NCI-H2029 (cell line): ENCODE measurements around the gene APOL1.
A peak's percentile ranks its signal among the peaks of the same experiment; 100 is the strongest.
"Not testable (repeated sequence)": the region's sequence is repeated elsewhere in the genome, so short reads cannot be mapped to it uniquely, and the experiment has no call there.

Source experiments
- DNase-seq: peaks from one replicate; lab custom pipeline; 2025; lab: John Stamatoyannopoulos, UW

The APOL1 gene

GRCh38 chr22:36267058-36267457, 14.1 kb downstream of the APOL1 start:
- no peak for DNase-seq

DNA sequence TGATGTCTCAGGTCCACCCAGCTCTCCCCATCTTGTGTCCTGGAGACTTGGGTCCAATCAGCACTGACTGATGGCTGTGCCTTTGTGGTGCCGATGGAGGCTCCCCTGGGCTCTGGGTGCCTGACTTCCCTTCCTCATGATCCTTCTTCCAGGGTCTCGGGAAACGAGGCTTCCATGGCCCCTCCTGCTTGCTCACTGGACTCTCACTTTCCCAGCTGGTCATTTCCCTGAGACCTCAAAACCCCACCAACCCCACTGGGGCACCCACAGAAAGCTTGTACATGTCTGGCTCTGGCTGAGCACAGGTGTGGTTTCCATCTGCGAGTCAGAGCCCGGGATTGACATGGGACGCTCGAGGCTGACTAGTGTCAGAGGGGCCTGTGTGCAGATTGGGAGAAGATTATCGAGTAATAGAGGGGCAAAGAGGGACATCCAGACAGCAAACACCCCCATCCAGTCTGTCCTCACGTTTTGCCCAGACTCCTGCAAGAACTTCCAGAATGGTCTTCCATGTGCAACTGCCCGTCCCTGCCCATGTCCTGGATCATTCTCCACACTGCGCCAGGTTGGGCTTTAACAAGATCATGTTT, 15.1 kb downstream of the APOL1 start:
- no peak for DNase-seq

GRCh38 chr22:36271231-36271630, 18.3 kb downstream of the APOL1 start:
- DNase-seq: not testable (repeated sequence)

DNA sequence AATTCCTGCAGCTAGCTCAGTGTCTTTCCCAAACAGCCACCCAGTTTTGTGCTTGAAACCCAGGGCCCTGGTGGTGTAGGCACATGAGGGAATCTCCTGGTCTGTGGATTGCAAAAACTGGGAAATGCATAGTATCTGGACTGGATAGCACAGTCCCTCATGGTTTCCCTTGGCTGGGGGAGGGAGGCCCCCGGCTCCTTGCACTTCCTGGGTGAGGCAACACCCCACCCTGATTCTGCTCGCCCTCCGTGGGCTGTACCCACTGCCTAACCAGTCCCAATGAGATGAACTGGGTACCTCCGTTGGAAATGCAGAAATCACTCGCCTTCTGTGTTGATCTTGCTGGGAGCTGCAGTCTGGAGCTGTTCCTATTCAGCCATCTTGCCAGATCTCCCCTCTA, 19.0 kb downstream of the APOL1 start:
- not testable (repeated sequence) for DNase-seq

DNA sequence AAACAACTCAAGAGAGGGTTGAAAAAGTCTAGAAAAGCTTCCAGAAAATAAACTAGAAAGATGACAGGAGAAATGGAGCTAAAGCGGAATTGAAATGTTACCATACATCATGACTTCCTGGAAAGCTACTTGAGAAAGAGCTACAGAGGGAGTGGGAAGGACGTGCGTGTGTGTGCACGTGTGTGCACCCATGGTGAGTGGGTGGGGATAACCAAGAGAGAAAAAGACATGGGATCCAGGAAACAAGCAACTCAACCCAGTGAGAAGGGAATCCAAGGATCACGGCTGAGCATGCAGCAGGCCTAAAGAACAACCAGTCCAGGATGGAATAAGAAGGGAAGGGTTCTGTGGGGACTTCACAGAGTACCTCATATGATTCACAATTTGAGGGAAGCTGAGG, 21.6 kb downstream of the APOL1 start:
- no peak for DNase-seq

DNA sequence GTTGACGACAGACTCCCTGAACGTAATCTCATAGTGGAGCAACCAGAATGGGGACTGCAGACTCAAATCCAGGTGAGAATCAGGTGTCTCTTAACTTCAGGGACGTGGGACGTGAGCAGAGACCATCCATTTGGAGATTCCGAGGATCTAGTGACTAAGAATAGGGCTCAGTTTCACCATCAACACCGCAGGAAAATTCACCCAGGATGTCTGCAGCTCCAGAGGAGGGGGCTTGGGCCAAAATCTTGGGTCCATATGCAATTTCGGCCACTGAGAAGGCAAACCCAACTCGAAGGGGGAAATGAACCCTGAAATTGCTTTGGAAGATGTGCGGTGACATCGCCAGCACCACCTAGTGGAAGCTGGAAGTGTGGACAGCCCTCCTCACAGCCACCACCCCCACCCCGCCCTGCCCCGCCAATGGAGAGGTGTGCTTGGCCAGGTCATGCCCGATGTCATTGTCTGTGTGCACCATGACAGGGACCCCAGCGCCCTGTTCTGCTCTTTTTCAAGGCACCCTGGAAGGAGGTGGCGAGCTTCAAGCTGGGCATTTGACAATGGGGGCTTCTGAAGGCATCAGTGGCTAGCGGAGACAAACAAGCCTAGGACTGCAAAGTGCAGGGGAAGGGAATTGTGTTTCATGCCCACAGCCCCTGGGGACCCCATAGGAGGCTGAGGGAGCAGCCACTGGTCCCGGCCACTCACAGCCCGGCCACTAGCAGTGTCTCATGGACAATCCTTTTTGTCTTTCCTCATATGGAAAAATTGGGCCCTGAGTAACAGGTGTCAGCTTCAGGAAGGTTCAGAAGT, 24.8 kb downstream of the APOL1 start:
- peak; percentile 25 for DNase-seq

- no peak for DNase-seq
Observed at GRCh38 chr22:36279219-36279666, 26.3 kb downstream of the APOL1 start.

- no peak for DNase-seq
Observed at GRCh38 chr22:36280379-36280778, 27.4 kb downstream of the APOL1 start.

DNA sequence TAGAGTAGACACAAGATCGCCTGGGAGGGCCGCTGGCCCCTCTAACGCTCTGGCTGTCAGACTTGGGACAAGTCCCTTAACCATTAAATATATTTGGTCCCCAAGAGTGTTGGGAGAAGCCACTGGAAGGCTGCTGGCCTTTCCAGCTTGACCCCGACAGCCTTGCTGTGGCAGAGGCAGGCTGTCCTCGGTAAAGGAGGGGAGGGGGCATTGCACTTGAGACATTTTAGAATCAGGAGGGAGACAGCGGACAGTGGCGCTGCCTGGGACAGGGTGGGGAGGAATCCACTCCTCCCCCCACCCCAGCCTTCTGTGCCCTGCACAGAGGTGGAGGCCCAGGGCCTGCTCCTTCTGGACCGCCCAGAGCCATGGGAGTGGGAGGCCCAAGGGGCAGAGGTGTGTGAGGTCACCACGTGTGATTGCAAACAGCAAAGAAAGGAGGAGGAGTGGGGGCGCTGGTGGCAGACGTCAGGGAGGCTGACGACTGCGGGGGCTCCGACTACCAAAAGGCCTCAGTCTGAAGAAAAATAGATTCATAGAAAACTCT, 28.9 kb downstream of the APOL1 start:
- DNase-seq: no peak

- no peak for DNase-seq
Observed at GRCh38 chr22:36282328-36282831, 29.4 kb downstream of the APOL1 start.

DNA sequence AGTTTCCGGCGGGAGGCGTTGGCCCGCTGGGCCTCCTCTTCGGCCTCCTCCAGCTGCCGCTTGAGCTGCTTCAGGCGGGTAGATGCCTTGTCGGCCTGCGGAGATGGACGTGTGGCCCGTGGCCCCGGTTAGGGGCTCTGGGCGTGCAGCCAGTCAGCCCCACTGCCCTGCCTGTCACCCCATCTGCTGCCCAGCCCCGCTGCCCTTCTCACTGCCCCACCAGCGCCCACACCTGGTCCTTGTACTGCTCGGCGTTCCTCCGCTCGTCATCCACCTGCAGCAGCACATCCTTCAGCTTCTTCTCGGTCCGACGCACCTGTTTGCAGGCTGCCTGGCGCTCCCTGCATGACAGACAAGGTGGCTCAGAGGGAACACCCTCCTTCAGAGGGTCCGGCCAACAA, 31.2 kb downstream of the APOL1 start:
- no peak for DNase-seq

DNA sequence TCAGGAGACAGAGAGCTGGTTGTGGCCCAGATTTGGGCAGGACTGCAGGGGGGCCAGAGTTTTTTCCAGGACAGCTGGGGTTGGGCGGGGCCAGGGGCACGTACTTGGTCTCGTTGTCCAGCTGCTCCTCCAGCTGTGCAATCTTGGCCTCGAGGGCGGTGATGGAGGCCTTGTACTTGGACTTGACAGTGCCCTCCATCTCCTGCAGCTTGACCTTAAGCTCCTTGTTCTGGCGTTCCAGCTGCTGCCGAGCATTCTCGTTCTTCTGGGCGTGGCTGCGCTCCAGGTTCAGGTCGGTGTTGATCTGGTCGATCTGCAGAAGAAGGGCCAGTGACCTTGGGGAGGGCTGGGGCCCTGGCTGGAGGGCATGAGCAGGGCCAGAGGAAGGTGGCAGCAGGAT, 32.1 kb downstream of the APOL1 start:
- DNase-seq: no peak

GRCh38 chr22:36285545-36285944, 32.6 kb downstream of the APOL1 start:
- no peak for DNase-seq

DNA sequence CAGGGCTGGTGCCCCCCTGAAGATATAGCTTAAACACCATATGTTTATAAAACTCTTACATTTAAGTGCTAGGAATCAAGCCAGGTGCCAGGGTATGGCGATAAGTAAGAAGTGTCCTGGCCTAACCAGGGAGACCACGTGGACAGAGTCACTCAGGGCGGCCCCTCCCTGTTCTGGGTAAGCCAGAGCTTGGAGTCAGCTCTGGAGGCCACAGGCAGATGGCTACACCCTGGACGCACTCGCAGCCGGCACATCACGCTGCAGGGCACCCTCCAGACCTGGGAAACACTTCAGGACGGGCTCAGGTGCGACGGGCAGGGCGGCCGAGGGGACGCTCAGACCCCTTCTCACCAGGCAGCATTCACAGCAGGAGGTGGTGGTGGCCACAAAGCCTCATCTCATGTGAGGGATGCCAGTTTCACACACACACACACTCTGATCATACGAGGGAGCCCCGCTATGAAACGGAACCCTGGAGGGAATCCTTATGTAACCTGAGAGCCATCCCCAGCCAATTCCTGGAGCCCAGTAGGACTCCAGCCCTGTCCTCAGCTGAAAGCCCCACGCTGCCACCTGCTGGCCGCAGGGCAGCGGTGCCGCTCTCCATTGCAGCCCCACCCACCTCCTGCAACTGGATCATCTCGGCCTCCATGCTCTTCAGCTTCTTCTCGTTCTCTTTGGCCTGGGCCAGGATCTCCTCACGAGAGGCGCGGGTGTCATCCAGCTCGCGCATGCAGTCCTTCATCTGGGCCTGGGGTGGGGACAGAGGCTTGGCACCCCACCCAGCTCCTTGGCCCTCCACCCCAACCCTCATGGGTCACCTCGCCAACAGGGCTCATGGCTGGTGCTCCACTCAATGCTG, 33.4 kb downstream of the APOL1 start:
- peak; percentile 39 for DNase-seq

- no peak for DNase-seq
Observed at GRCh38 chr22:36287881-36288515, 35.1 kb downstream of the APOL1 start.

GRCh38 chr22:36288571-36289405, 35.9 kb downstream of the APOL1 start:
- DNase-seq: no peak

DNA sequence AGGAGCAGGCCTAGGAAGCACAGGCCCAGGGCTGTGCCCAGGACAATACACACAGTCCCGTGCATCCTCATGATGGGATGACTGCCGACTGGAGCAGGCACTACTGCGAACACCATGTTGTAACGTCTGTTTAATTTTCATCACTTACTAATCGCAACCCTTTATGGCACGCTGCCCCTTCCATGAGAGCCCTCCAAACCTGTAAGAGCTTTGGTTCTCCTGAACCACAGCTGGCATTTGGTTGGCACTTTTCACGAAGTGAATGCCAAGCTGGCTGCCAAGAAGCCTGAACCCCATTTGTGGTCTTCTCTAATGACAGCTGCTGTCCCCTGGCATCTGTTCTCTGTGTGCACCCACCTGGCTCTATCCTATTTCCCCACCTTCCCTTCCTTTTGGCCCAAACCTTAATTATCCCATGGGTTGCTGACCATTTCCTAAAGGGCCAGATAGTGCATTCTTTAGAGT, 36.5 kb downstream of the APOL1 start:
- DNase-seq: no peak

- not testable (repeated sequence) for DNase-seq
Observed at GRCh38 chr22:36289948-36290371, 37.0 kb downstream of the APOL1 start.

GRCh38 chr22:36290391-36291075, 37.6 kb downstream of the APOL1 start:
- DNase-seq: not testable (repeated sequence)
